Brain microvascular endothelial cell (primary cell): ENCODE measurements around the gene LIPT2.

ENCODE experiments used
- DNase-seq: peaks from one replicate; pipeline ENCODE4 v3.0.0-alpha.2; 2020
- H3K27ac ChIP-seq: fragments of 250-450 bp; sonication (Bioruptor Pico); 2 replicates; pipeline ENCODE4 v1.5.1; 2020; ENCODE audit warnings: mild to moderate bottlenecking, moderate library complexity
- H3K27me3 ChIP-seq: fragments of 250-450 bp; sonication (Bioruptor Pico); replicated peaks from 2 replicates; pipeline ENCODE4 v1.5.1; 2020; ENCODE audit warnings: mild to moderate bottlenecking
- H3K36me3 ChIP-seq: fragments of 250-450 bp; sonication (Bioruptor Pico); replicated peaks from 2 replicates; pipeline ENCODE4 v1.5.1; 2020; ENCODE audit warnings: mild to moderate bottlenecking
- H3K4me3 ChIP-seq: 2 replicates; pipeline ENCODE4 v1.5.1; 2011; ENCODE audit warnings: low read depth, mild to moderate bottlenecking, control low read depth, low read length, moderate library complexity
- in situ Hi-C: cut with HindIII; loops from 2 replicates; pipeline ENCODE4 v1.10.0; 2017; ENCODE audit warnings: low sequenced_read_pairs, low pct_ligation_motif_present
- TF ChIP-seq, protein P1 (sequence below): IDR thresholded peaks from 2 replicates; pipeline ENCODE4 v1.5.1; 2011; ENCODE audit warnings: low read depth, mild to moderate bottlenecking, moderate library complexity, low read length, control low read depth, inconsistent platforms; ENCODE audit errors: missing control alignments

The LIPT2 gene

DNA sequence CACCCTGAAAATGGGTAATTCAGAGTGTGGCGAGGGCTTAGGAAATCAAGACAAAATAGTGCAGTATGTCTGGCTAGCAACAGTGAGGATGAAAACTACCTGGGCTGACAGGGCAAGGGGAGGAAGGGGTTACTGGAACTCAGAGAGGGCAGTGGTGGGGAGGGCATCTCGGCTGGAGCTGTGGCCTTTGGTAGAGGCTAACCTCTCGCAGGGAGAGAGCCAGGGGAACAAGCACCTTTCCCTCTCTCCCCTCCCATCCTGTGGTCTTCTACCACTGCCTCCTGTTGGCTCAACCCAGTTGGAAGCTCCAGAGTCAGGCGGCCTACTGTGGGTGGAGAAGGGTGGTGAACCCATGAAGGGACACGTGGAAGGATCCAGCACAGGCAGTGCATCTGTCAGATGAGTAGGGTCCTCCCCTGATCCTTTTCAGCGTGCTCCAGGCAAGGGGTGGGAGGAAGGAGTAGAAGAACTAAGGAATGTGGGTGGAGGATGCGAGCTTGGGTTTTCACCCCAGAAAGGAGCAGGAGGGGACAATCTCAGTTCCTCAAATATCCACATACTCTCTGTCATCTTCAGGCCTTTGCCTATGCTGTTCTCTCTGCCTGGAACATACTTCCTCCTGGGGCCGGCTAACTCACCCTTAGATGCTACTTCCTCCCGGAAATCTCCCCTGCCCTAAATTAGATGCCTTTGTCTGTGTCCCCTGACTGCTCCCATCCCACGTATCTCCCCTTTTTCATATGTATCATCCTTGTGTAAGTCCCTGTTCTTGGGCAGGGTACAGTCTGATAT lies 19.9 kb downstream of the LIPT2 start:
- Histone ChIP-seq H3K27me3 (no peaks in the 10 kb centered on the region), H3K36me3 (no peaks in the 10 kb centered on the region)
- in situ Hi-C loops, result loop anchor here (25.0 kb wide), 1 partner anchor 89 kb away; no protein-coding TSS in a partner anchor

DNA sequence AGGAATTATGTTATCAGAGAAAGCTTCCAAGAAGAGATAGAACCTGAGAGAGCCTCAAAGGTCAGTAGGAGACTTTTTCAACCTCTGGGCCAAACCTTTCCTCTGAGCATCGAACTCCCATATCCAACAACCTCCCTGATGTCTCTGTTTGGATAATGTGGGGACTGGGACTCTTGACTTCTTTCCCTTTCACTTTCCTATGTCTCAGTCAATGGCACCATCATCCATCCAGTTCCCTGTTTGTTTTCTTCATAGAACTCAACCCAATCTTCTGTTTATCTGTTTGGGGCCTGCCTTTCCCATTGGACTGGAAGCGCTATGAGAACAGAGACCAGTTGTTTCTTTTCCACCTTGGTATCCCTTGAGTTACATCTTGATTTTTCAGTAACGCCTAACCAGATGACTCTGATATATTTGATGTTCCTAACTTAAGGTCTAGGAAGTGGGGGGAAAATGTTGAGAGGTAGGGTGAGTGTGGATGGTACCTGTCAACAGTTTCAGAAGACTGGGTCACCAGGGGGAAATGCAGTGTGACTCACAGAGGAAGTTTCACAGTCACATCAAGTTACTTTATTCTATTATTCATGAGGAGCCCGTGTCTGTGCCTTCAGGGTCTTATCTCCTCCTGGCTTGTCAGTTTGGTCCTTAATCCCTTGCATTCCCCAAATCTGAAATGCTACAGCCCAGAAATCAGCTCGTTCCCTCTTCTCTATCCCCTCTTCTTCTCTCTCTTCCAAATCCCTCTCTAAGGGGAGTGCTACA lies 21.7 kb downstream of the LIPT2 start:
- Histone ChIP-seq H3K4me3 (no peak overlapping the region), H3K27me3 (no peaks in the 10 kb centered on the region), H3K27ac (no peak overlapping the region), H3K36me3 (no peaks in the 10 kb centered on the region)
- DNase-seq, result no peak
- in situ Hi-C loops, result loop anchor here (25.0 kb wide), 1 partner anchor 90 kb away; no protein-coding TSS in a partner anchor
- TF ChIP-seq, protein P1, sequence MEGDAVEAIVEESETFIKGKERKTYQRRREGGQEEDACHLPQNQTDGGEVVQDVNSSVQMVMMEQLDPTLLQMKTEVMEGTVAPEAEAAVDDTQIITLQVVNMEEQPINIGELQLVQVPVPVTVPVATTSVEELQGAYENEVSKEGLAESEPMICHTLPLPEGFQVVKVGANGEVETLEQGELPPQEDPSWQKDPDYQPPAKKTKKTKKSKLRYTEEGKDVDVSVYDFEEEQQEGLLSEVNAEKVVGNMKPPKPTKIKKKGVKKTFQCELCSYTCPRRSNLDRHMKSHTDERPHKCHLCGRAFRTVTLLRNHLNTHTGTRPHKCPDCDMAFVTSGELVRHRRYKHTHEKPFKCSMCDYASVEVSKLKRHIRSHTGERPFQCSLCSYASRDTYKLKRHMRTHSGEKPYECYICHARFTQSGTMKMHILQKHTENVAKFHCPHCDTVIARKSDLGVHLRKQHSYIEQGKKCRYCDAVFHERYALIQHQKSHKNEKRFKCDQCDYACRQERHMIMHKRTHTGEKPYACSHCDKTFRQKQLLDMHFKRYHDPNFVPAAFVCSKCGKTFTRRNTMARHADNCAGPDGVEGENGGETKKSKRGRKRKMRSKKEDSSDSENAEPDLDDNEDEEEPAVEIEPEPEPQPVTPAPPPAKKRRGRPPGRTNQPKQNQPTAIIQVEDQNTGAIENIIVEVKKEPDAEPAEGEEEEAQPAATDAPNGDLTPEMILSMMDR, result no peak

More for the DNA sequence above, 19.9 kb downstream of the LIPT2 start:
- H3K27ac ChIP-seq, result no peak overlapping the region
- TF ChIP-seq, protein P1, result no peak
- H3K4me3 ChIP-seq, result no peak overlapping the region
- DNase-seq, result no peak

DNA sequence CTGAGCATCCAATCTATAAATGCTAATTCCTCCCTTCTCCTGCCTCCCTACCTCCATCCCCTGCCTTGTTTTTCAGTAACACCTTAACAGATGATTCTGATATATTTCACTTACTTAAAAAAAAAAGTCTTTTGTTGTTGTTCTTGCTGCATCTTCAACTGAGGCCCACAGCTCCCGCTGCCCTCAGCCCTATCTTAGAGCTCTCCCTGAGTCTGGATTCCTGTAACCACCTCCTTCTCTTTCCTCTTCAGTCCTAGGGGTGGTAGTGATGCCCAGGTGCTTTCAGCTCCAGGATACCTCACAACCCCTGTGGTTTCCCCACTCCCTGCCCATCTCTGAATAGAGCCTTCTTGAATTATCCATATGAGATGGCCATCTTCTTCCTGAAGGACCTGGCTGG lies 22.5 kb downstream of the LIPT2 start:
- no peak overlapping the region for H3K27ac ChIP-seq
- TF ChIP-seq, protein P1, result no peak
- H3K27me3 ChIP-seq, result no peaks in the 10 kb centered on the region
- no peak overlapping the region for H3K4me3 ChIP-seq
- in situ Hi-C loops, result loop anchor here (25.0 kb wide), 1 partner anchor 91 kb away; no protein-coding TSS in a partner anchor
- DNase-seq, result no peak
- H3K36me3 ChIP-seq, result no peaks in the 10 kb centered on the region

DNA sequence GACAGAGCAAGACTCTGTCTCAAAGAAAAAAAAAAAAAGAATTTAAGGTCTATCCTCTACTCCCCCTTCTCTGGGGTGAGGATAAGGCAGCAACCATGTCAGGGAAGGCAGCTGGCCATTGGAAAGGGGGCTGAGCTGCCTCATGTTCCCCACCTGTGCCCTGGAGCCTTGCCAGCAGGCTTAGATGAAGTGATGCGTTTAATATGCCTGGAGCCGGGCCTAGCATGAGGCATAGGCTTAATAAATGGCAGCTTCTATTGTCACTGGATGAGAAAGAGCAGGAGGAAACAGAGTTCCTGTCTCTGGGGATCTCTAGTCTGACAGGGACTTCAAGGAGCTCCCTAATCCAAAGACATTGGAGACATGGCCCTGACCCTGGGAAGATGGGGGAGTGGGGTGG lies 23.0 kb downstream of the LIPT2 start:
- DNase-seq, result no peak
- H3K27ac ChIP-seq, result no peak overlapping the region
- in situ Hi-C loops, result loop anchor here (25.0 kb wide), 1 partner anchor 92 kb away; no protein-coding TSS in a partner anchor
- no peaks in the 10 kb centered on the region for H3K27me3 ChIP-seq
- TF ChIP-seq, protein P1, result no peak
- no peaks in the 10 kb centered on the region for H3K36me3 ChIP-seq
- H3K4me3 ChIP-seq, result no peak overlapping the region

DNA sequence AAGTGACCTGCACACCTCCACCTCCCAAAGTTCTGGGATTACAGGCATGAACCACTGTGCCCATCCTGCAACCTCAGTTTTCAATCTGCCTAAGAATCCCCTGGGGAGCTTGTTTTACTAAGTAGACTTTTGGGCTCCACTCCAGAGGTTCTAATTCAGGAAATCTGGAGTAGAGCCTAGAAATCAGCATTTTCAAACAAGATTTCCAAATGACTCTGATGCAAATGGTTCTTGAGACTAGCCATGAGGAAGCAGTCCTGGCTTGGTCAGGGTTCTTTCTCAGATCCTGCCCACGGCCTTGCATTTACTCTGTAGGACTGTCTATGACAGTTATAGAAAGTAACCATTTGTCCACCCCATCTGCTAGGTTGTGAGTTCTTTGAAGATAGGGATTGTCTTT lies 24.6 kb downstream of the LIPT2 start:
- H3K36me3 ChIP-seq, result no peaks in the 10 kb centered on the region
- in situ Hi-C loops, result loop anchor here (25.0 kb wide), 1 partner anchor 93 kb away; no protein-coding TSS in a partner anchor
- H3K4me3 ChIP-seq, result no peak overlapping the region
- no peak overlapping the region for H3K27ac ChIP-seq
- TF ChIP-seq, protein P1, result no peak
- H3K27me3 ChIP-seq, result no peaks in the 10 kb centered on the region
- DNase-seq, result no peak
